Ovary (tissue), 3 donors: Measurements from ENCODE around the gene CLN6.

ENCODE experiments used
- CTCF ChIP-seq, 3 donors: fragments of 450-650 bp in 2 of 3; fragments of 200-600 bp in 1 of 3; IDR thresholded peaks; one replicate each; pipeline versions ENCODE4 v1.5.1 to v1.8.0; 2016 to 2022; ENCODE audit warnings: antibody characterized with exemption in 3 of 3, mild to moderate bottlenecking in 1 of 3
- EP300 ChIP-seq: sonication (generic); formaldehyde crosslinking; IDR thresholded peaks from one replicate; pipeline ENCODE4 v1.6.1; 2017; ENCODE audit warnings: antibody characterized with exemption
- donor health status: DM: no; HTN: no; CAD: no.

GRCh38 chr15:68184616-68185480, 44.7 kb downstream of the CLN6 start:
- TF ChIP-seq CTCF (IDR thresholded peaks at IDR 0.05) (no peak), EP300 (no peak)
